SH-SY5Y (cell line): Measurements from ENCODE around the gene TRIM44.

Experiments
- GATA2 ChIP-seq: IDR thresholded peaks from 2 replicates; pipeline ENCODE4 v1.6.1; 2011; ENCODE audit warnings: mild to moderate bottlenecking, low read depth, low read length
- GATA3 ChIP-seq: IDR thresholded peaks from 2 replicates; pipeline ENCODE4 v1.6.1; 2011; ENCODE audit warnings: low read depth, mild to moderate bottlenecking, low read length, moderate library complexity

DNA sequence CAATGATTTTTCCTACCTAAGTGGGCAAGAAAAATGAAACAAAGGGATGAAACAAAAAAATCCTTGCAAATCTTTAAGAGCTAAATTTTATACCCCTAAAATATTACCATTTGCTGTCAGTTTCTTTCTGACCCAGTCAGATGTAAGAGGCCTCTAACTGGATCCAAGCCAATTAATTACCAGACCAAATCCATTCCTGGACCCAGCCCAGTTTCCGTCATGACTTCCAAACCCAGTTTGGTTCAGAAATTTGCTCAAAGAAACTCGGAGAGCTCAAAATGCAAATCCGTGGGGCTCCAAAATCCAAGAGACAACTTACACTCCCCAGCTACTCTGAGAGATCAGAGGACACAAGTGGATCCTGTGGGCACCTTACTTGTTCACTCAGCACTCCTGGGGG lies 46.8 kb downstream of the TRIM44 start:
- TF ChIP-seq GATA3 (no peak), GATA2 (no peak)
